Adrenal gland (tissue), 12 donors: Measurements from ENCODE around the gene CHRNA3. TPM values are rescaled to one million over a fixed set of nuclear protein-coding genes. Genes with fewer than 3 reads are reported as not detected.

Source experiments
- DNase-seq, 7 donors: peaks; one replicate each; pipeline ENCODE4 v3.0.0-alpha.2; 2019 to 2020
- H3K27ac ChIP-seq, 5 donors: fragments of 200-600 bp; sonication (generic) in 4 of 5; 1 replicate in 3 of 5; 2 replicates in 2 of 5; pipeline versions ENCODE4 v1.5.1 to v1.8.0; 2016 to 2020; ENCODE audit warnings: mild to moderate bottlenecking in 1 of 5
- H3K27me3 ChIP-seq: fragments of 200-600 bp; 2 replicates; pipeline ENCODE4 v1.8.0; 2021
- H3K36me3 ChIP-seq, 2 donors: fragments of 200-600 bp; replicated peaks in 1 of 2; 1 replicate in 1 of 2; 2 replicates in 1 of 2; pipeline versions ENCODE4 v1.5.1 to v1.8.0; 2018 to 2022
- H3K4me1 ChIP-seq, 2 donors: fragments of 200-600 bp; replicated peaks in 1 of 2; 1 replicate in 1 of 2; 2 replicates in 1 of 2; pipeline versions ENCODE4 v1.5.1 to v1.8.0; 2018 to 2021
- H3K4me3 ChIP-seq, 4 donors: fragments of 200-600 bp; sonication (generic) in 3 of 4; one replicate each; pipeline ENCODE4 v1.5.1; 2016 to 2018
- H3K9me3 ChIP-seq, 3 donors: fragments of 200-600 bp; sonication (generic) in 1 of 3; replicated peaks in 1 of 3; 1 replicate in 2 of 3; 2 replicates in 1 of 3; pipeline versions ENCODE4 v1.5.1 to v1.8.0; 2016 to 2021
- POLR2A ChIP-seq, 2 donors: fragments of 450-650 bp; IDR thresholded peaks; one replicate each; pipeline ENCODE4 v1.6.1; 2017; ENCODE audit warnings: antibody characterized with exemption in 2 of 2, mild to moderate bottlenecking in 2 of 2, moderate library complexity in 1 of 2
- WGBS, 4 donors: extraction: QIAGEN DNeasy Blood & Tissue Kit in 2 of 4; methylation state at CpG; one replicate each; pipeline versions ENCODE4 v1.1.5 to v1.1.7; 2013 to 2017; 5-methylcytosine and 5-hydroxymethylcytosine counted together
- intact Hi-C, 2 donors: fragments of 100-400 bp; cut with DNase I; formaldehyde crosslinking; loops; one replicate each; pipeline versions ENCODE4 v1.14.1 to v1.15.0; 2022 to 2023
- polyA plus RNA-seq, 3 donors: library from polyadenylated mRNA; stranded (reverse); fragments of 200-250 nt in 2 of 3; fragments of 350-450 nt in 1 of 3; fragmentation: Illumina TruSeq in 1 of 3; extraction: RNeasy Lipid Tissue Mini Kit (QIAGEN cat#74804) in 1 of 3; gene quantifications; one replicate each; pipeline ENCODE4 v1.2.3, GENCODE V29; 2013 to 2014
- small RNA-seq, 2 donors: library from RNA; depleted of rRNA; stranded (forward); fragments of <200 nt; gene quantifications; one replicate each; pipeline ENCODE3, GENCODE V24; 2016
- total RNA-seq, 9 donors: library from RNA; depleted of rRNA in 4 of 9; stranded (reverse); fragments of >200 nt in 4 of 9; fragments of 120-200 nt in 1 of 9; fragmentation: NEBNext Ultra II Directional in 1 of 9; extraction: Animal tissue kit (Norgen Biotek cat#: 25700) in 1 of 9; gene quantifications; one replicate each; pipeline versions ENCODE4 v1.1.0 to v1.2.4, GENCODE V29; 2013 to 2023
- TF ChIP-seq, protein P1 (sequence below), 6 experiments: fragments of 450-650 bp in 4 of 6; fragments of 200-600 bp in 2 of 6; sonication (generic) in 1 of 6; IDR thresholded peaks; 1 replicate in 5 of 6; 2 replicates in 1 of 6; pipeline versions ENCODE4 v1.5.1 to v1.8.0; 2016 to 2021; ENCODE audit warnings: antibody characterized with exemption in 6 of 6, mild to moderate bottlenecking in 2 of 6, moderate library complexity in 1 of 6
- donor health status: healthy with polysubstance abuse.
- donor health status: Bipolar disorder and iron deficiency.
- donor health status: DM: yes; HTN: yes; CAD: no.
- donor health status: DM: no; HTN: no; CAD: no.
- donor health status: DM: no; HTN: no; CAD: no.
- donor health status: DM: yes; HTN: yes; CAD: no.

The CHRNA3 gene
- total and polyA plus RNA-seq, 12 donors, result 0.43 to 62.6 (median 11.3) TPM

DNA sequence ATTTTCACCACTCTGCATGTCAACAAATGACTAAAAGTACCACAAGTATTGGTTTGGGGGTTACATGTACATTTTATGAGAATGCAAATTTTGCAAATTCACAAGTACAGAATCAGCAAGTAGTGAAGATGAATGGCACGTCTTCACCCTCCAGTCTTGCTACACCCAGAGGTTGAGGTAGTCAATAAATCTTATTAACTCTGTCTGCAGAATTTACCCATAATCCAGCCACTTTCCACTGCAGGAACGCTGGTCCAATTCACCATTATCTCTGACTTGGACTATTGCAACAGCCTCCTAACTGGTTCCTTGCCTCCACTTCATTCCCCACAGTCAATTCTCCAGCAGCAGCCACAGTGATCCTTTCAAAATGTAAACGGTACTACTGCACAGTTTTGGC lies 70.0 kb downstream of the CHRNA3 start:
- no peak for TF ChIP-seq POLR2A (IDR thresholded peaks at IDR 0.05)
- TF ChIP-seq, protein P1, sequence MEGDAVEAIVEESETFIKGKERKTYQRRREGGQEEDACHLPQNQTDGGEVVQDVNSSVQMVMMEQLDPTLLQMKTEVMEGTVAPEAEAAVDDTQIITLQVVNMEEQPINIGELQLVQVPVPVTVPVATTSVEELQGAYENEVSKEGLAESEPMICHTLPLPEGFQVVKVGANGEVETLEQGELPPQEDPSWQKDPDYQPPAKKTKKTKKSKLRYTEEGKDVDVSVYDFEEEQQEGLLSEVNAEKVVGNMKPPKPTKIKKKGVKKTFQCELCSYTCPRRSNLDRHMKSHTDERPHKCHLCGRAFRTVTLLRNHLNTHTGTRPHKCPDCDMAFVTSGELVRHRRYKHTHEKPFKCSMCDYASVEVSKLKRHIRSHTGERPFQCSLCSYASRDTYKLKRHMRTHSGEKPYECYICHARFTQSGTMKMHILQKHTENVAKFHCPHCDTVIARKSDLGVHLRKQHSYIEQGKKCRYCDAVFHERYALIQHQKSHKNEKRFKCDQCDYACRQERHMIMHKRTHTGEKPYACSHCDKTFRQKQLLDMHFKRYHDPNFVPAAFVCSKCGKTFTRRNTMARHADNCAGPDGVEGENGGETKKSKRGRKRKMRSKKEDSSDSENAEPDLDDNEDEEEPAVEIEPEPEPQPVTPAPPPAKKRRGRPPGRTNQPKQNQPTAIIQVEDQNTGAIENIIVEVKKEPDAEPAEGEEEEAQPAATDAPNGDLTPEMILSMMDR (IDR thresholded peaks at IDR 0.05), result no peak
- peaks cover 0 to 52% of the 10 kb centered on the region in 2 donors for H3K36me3 ChIP-seq

DNA sequence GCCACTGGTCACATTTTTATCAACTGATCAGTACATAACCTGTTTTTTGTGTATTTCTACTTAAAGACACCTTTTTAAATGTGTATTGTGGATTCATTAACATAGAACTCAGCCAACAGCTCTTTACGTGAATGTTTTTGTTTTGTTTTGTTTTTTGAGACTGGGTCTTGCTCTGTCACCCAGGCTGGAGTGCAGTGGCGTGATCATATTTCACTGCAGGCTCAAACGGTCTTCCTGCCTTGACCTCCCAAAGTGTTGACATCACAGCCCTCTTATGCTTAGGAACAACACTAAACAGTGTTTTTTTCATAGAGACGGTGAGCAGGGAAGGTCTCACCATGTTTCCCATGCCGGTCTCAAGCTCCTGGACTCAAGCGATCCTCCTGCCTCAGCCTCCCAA lies 70.6 kb downstream of the CHRNA3 start:
- no peak overlapping the region for H3K27ac ChIP-seq
- intact Hi-C loops, result no loop called here
- peaks cover 0 to 59% of the 10 kb centered on the region in 2 donors for H3K36me3 ChIP-seq
- H3K27me3 ChIP-seq, result no peaks in the 10 kb centered on the region
- H3K9me3 ChIP-seq, result no peaks in the 10 kb centered on the region
- no peak overlapping the region for H3K4me3 ChIP-seq
- H3K4me1 ChIP-seq, result no peaks in the 10 kb centered on the region
- 78 to 81% (median 80%) methylated on average over 6 of the region's 6 CpGs for whole genome bisulfite sequencing, 4 donors
- DNase-seq, result no peak
- TF ChIP-seq, protein P1 (IDR thresholded peaks at IDR 0.05), result no peak
- TF ChIP-seq POLR2A (IDR thresholded peaks at IDR 0.05), result no peak

More for the DNA sequence above, 70.0 kb downstream of the CHRNA3 start:
- DNase-seq, result no peak
- H3K4me1 ChIP-seq, result no peaks in the 10 kb centered on the region
- no peak overlapping the region for H3K4me3 ChIP-seq
- intact Hi-C loops, result no loop called here
- H3K27ac ChIP-seq, result no peak overlapping the region
- no peaks in the 10 kb centered on the region for H3K27me3 ChIP-seq
- H3K9me3 ChIP-seq, result no peaks in the 10 kb centered on the region
- 67 to 79% (median 71%) methylated on average over 3 of the region's 3 CpGs for WGBS, 4 donors

Small RNAs within 50 kb of the gene (small RNA-seq; reads per million reads assigned to genes)
- 0 reads per million in 2 donors for gene AC067863.2

Other genes with a start within 250 kb of the CHRNA3 start
- 100 to 1,000 TPM in 2 of 9 donors, 10 to 100 TPM in 7; 54.8 to 148 (median 89.8) TPM for gene IREB2, start 182.8 kb downstream of the CHRNA3 start, total RNA-seq
- gene IREB2, start 182.8 kb downstream of the CHRNA3 start, polyA plus RNA-seq, result 10 to 100 TPM; 11.8 to 57.5 (median 25.8) TPM
- gene HYKK, start 113.4 kb downstream of the CHRNA3 start, total RNA-seq, result 10 to 100 TPM in 2 of 9 donors, 1 to 10 TPM in 7; 3.2 to 17.1 (median 7.5) TPM
- 1 to 10 TPM; 3.1 to 7.0 (median 5.5) TPM for gene HYKK, start 113.4 kb downstream of the CHRNA3 start, polyA plus RNA-seq
- gene PSMA4, start 80.6 kb downstream of the CHRNA3 start, total RNA-seq, result 100 to 1,000 TPM in 8 of 9 donors, 10 to 100 TPM in 1; 86.3 to 410 (median 145) TPM
- gene PSMA4, start 80.6 kb downstream of the CHRNA3 start, polyA plus RNA-seq, result 100 to 1,000 TPM; 126 to 372 (median 173) TPM
- gene CHRNA5, start 55.5 kb downstream of the CHRNA3 start, total RNA-seq, result 1 to 10 TPM in 4 of 9 donors, under 1 TPM in 4, not detected in 1; 0.18 to 1.7 (median 1.1) TPM
- gene CHRNA5, start 55.5 kb downstream of the CHRNA3 start, polyA plus RNA-seq, result 1 to 10 TPM; 1.0 to 1.7 (median 1.6) TPM
- 1 to 10 TPM in 4 of 9 donors, under 1 TPM in 5; 0.24 to 4.5 (median 0.93) TPM for gene CHRNB4, start 20.2 kb upstream of the CHRNA3 start, total RNA-seq
- 1 to 10 TPM in 2 of 3 donors, under 1 TPM in 1; 0.34 to 5.7 (median 1.9) TPM for gene CHRNB4, start 20.2 kb upstream of the CHRNA3 start, polyA plus RNA-seq
- 10 to 100 TPM in 4 of 9 donors, 1 to 10 TPM in 5; 2.1 to 13.5 (median 9.5) TPM for gene ADAMTS7, start 190.5 kb upstream of the CHRNA3 start, total RNA-seq
- gene ADAMTS7, start 190.5 kb upstream of the CHRNA3 start, polyA plus RNA-seq, result 10 to 100 TPM in 2 of 3 donors, under 1 TPM in 1; 0.70 to 27.7 (median 15.4) TPM